C1 segment of cervical spinal cord (tissue), 14 donors: ENCODE measurements around the gene KCTD11.
"Not testable (repeated sequence)": the region's sequence is repeated elsewhere in the genome, so short reads cannot be mapped to it uniquely, and the experiment has no call there.

Source experiments
- DNase-seq, 14 donors: peaks; one replicate each; lab custom pipeline; 2025; lab: John Stamatoyannopoulos, UW

KCTD11 gene

DNA sequence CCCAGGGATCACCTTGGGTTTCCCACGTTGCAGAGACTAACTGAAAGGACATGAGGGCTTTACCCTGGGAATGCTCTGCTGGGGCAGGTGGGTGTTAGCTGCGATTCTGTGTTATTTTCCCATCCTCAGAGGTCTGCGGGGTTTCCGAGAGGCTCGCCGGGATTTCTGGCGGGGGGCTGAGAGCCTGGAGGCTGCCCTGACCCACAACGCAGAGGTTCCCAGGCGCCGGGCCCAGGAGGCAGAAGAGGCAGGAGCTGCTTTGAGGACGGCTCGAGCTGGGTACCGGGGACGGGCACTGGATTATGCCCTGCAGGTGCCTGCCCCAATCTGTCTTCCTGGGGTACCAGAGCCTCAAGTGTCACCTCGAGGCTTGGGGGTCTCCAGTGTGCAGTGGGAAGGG is 8.7 kb upstream of the KCTD11 start:
- DNase-seq: no peak

GRCh38 chr17:7346761-7347614 is 5.0 kb upstream of the KCTD11 start:
- no peak for DNase-seq

GRCh38 chr17:7347630-7348477 is 4.1 kb upstream of the KCTD11 start:
- no peak for DNase-seq

- peak in 2 of 14 donors; percentile 27 to 32 for DNase-seq
These were observed 3.3 kb upstream of the KCTD11 start for GRCh38 chr17:7348478-7349242.

- no peak for DNase-seq
These were observed 534 bp downstream of the KCTD11 start for GRCh38 chr17:7352503-7352889.

DNA sequence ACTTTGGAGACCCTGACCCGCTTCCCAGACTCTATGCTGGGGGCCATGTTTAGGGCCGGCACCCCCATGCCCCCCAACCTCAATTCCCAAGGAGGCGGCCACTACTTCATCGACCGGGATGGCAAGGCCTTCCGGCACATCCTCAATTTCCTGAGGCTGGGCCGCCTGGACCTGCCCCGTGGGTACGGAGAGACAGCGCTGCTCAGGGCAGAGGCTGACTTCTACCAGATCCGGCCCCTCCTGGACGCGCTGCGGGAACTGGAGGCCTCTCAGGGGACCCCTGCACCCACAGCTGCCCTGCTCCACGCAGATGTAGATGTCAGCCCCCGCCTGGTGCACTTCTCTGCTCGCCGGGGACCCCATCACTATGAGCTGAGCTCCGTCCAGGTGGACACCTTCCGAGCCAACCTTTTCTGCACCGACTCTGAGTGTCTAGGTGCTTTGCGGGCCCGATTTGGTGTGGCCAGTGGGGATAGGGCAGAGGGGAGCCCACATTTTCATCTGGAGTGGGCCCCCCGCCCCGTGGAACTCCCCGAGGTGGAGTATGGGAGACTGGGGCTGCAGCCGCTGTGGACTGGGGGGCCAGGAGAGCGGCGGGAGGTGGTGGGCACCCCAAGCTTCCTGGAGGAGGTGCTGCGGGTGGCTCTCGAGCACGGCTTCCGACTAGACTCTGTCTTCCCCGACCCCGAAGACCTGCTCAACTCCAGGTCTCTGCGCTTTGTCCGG is 1.1 kb downstream of the KCTD11 start:
- DNase-seq: no peak

DNA sequence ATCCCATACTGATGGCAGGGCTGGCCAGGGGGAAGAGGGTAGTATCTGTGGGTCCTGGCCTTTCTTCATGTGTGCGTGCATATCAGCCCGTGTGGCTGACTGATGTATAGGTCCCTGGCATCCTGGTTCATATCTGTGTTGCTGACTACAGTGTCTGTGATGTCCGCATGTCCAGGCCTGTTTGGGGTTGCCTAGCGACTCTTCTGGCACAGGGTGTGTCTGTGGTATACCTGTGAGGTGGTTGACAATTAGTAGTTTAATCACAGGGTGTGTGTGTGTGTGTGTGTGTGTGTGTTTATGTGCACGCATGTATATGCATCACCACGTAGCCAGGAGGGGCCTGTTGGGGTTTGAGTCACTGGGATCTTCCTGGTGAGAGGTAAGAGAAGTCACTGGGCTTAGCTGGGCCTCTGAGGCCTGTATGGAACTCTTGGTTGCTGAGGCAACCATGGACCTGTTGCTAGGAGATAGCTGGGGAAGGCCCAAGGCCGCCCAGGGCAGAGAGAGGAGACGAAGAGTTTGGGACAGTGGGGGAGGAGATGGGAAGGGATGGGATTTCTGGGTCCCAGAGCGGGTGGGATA is 2.4 kb downstream of the KCTD11 start:
- peak in 1 of 14 donors; percentile 65 for DNase-seq

DNA sequence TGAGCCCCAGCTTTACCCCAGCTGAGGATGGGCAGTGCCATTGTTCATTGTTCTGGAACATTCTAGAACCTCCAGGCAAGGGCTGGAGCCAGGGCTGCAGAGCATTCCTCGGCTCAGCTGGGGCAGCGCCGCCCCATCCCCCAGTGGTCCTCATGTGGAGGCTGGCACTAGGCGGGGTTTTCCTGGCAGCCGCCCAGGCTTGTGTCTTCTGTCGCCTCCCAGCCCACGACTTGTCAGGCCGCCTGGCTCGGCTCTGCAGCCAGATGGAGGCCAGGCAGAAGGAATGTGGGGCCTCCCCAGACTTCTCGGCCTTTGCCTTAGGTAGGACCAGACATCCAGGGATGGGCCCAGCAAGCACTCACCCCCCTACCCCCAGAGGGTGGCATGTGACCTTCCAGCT is 3.1 kb downstream of the KCTD11 start, which contains the start of gene TMEM95:
Gene TMEM95 (plus strand): TSS at position 104 of the 400 bp plus-strand sequence. CDS start 49 bp downstream, at position 153.
- peak in 12 of 14 donors; percentile 25 to 78 (median 60) for DNase-seq

- DNase-seq: peak in 1 of 14 donors; percentile 44
These were observed 3.6 kb downstream of the KCTD11 start for GRCh38 chr17:7355573-7355972.

DNA sequence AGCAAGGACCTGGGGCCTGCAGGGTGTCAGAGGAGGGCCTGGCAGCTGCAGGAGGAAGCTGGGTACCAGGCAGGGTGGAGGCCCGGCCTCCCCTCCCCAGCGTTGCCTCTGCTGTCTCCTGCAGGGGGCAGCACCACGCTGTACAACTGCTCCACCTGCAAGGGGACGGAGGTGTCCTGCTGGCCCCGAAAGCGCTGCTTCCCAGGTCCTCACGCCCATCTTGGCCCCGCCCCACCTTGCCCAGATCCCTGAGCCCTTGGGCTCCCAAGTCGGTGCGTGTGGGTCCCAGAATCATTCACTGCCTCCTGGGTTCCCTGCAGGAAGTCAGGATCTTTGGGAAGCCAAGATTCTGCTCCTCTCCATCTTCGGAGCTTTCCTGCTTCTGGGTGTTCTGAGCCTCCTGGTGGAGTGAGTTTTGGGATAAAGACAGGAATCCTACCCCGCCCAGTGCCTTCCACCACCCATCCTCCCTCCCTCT is 4.1 kb downstream of the KCTD11 start:
- DNase-seq: peak in 13 of 14 donors; percentile 11 to 77 (median 49)

DNA sequence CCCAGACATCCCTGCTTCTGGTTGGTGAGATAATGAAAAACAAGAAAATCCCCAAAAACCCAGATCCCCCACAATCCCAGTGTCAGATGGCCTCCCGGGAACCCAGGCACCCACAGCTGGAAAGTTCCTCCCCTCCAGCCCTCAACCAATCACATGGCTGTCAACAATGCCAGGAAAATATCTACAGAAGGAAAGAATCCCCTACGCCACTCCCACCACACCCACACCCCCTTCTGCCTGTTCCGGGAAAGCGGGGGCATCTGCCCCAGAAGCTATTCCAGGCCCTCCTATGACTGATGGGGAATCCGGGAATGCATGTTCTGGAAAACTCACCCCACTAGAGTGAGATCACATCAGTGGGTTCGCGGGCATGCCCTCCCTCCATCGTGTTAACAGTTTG is 4.8 kb downstream of the KCTD11 start:
- no peak for DNase-seq

- DNase-seq: no peak
These were observed 5.4 kb downstream of the KCTD11 start for GRCh38 chr17:7357381-7357780.

- no peak for DNase-seq
These were observed 9.9 kb downstream of the KCTD11 start for GRCh38 chr17:7361906-7362305.

GRCh38 chr17:7363311-7363710 is 11.3 kb downstream of the KCTD11 start:
- DNase-seq: no peak

DNA sequence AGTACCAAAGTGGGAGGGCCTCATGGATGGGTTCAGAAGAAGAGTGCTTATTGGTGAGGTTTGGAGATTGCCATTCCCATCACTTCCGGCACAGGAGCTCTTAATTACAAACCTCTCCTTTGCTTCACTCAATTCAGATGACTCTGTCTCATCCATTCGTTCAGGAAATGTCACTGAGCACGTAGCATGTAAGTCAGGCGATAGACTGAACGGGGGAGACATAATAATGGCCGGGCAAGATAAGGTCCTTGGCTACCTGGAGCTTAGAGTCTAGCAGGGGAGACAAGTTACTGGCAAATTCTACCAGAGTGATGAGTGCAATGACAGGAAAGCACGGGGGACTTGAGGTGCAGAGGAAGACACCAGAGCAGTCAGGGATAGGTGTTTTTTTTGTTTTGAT is 14.0 kb downstream of the KCTD11 start:
- DNase-seq: not testable (repeated sequence)

- no peak for DNase-seq
These were observed 15.1 kb downstream of the KCTD11 start for GRCh38 chr17:7367083-7367482.

- no peak for DNase-seq
These were observed 16.1 kb downstream of the KCTD11 start for GRCh38 chr17:7367918-7368598.

- not testable (repeated sequence) for DNase-seq
These were observed 16.6 kb downstream of the KCTD11 start for GRCh38 chr17:7368599-7368994.

- DNase-seq: no peak
These were observed 17.9 kb downstream of the KCTD11 start for GRCh38 chr17:7369825-7370224.

- DNase-seq: no peak
These were observed 18.9 kb downstream of the KCTD11 start for GRCh38 chr17:7370853-7371252.
